ENCODE results near the gene LGR4. TPM values are rescaled to one million over a fixed set of nuclear protein-coding genes. Genes with fewer than 3 reads are reported as not detected.

The LGR4 gene
- total and polyA plus RNA-seq, 9 of the 15 experiments (the other 6 are each of a cell fraction or from before 2014, with no cell fraction given): 0.94 to 10.1 (median 5.8) TPM

- no peak for TF ChIP-seq RNF219 (CRISPR knock-in tag; IDR thresholded peaks at IDR 0.05)
- no peak for TF ChIP-seq NFXL1 (CRISPR knock-in tag; IDR thresholded peaks at IDR 0.05)
- no peak for TF ChIP-seq TSC22D4 (tag; IDR thresholded peaks at IDR 0.05)
- TF ChIP-seq GTF2B (IDR thresholded peaks at IDR 0.05; ENCODE audit: extremely low read depth, insufficient read length): no peak
- peak; percentile 79; the same call in 1 of the 2 replicates for TF ChIP-seq ZNF395 (CRISPR knock-in tag; IDR thresholded peaks at IDR 0.05)
- TF ChIP-seq SMARCC2 (IDR thresholded peaks at IDR 0.05; ENCODE audit: low read depth): peak; percentile 98
- TF ChIP-seq ZNF584 (CRISPR knock-in tag; IDR thresholded peaks at IDR 0.05; ENCODE audit: low read depth): peak; percentile 88
- no peak for TF ChIP-seq MCM3 (IDR thresholded peaks at IDR 0.05)
- no peak for TF ChIP-seq RBBP5 (IDR thresholded peaks at IDR 0.05; ENCODE audit: borderline replicate concordance, insufficient read depth, low read length, poor library complexity, severe bottlenecking)
- TF ChIP-seq GABPB1 (CRISPR knock-in tag; IDR thresholded peaks at IDR 0.05): no peak
- TF ChIP-seq ZNF589 (CRISPR knock-in tag; IDR thresholded peaks at IDR 0.05; ENCODE audit: low read depth): peak; percentile 77; the same call in 1 of the 2 replicates
- no peak for TF ChIP-seq SMAD2 (IDR thresholded peaks at IDR 0.05; ENCODE audit: low read depth, low read length)
- TF ChIP-seq ZEB2 (IDR thresholded peaks at IDR 0.05): peak; percentile 76; the same call in 1 of the 2 replicates
- no peak for TF ChIP-seq IRF9 (tag; IDR thresholded peaks at IDR 0.05)
- no peak for TF ChIP-seq BACH1 (tag; IDR thresholded peaks at IDR 0.05)
- no peak for TF ChIP-seq MCM7 (IDR thresholded peaks at IDR 0.05)
- TF ChIP-seq GABPB2 (CRISPR knock-in tag; conservative IDR thresholded peaks at IDR 0.05): no peak
- no peak for TF ChIP-seq ZFP36 (IDR thresholded peaks at IDR 0.05; ENCODE audit: low read depth, low read length, partially characterized antibody)
- no peak for TF ChIP-seq PCBP2 (IDR thresholded peaks at IDR 0.05; ENCODE audit: low read depth, low read length, poor library complexity, severe bottlenecking)
- no peak for TF ChIP-seq ELF2 (CRISPR knock-in tag; IDR thresholded peaks at IDR 0.05)
- TF ChIP-seq SREBF2 (CRISPR knock-in tag; IDR thresholded peaks at IDR 0.05): no peak
- no peak for TF ChIP-seq KDM4B (IDR thresholded peaks at IDR 0.05; ENCODE audit: borderline replicate concordance in 2 of 2, low read depth in 1 of 2)
- no peak for TF ChIP-seq ERF (CRISPR knock-in tag; IDR thresholded peaks at IDR 0.05)
- TF ChIP-seq SLC30A9 (CRISPR knock-in tag; IDR thresholded peaks at IDR 0.05): no peak
These were observed 51.6 kb downstream of the LGR4 start (continued) for GRCh38 chr11:27420722-27421572.
